Spinal cord (tissue), 10 donors: ENCODE data around the gene HYAL3. TPM values are rescaled to one million over a fixed set of nuclear protein-coding genes. Genes with fewer than 3 reads are reported as not detected.
A peak's percentile ranks its signal among the peaks of the same experiment; 100 is the strongest.

Source experiments
- DNase-seq, 6 donors: peaks; one replicate each; pipeline versions ENCODE4 v3.0.0 to v3.0.0-alpha.2; 2013 to 2015; ENCODE audit warnings: low spot score in 6 of 6, low read depth in 4 of 6
- H3K27ac ChIP-seq: one replicate; pipeline ENCODE4 v1.5.1; 2013; ENCODE audit warnings: low read depth, low read length, control low read depth
- H3K27me3 ChIP-seq: one replicate; pipeline ENCODE4 v1.6.1; 2013; ENCODE audit warnings: low read length; ENCODE audit not compliant: control insufficient read depth, insufficient read depth
- H3K36me3 ChIP-seq: one replicate; pipeline ENCODE4 v1.6.1; 2013; ENCODE audit warnings: low read length; ENCODE audit not compliant: control insufficient read depth, insufficient read depth
- H3K4me1 ChIP-seq: one replicate; pipeline ENCODE4 v1.6.1; 2013; ENCODE audit warnings: low read length; ENCODE audit not compliant: control insufficient read depth, insufficient read depth
- H3K4me3 ChIP-seq: one replicate; pipeline ENCODE4 v1.5.1; 2013; ENCODE audit warnings: low read depth, low read length, control low read depth
- H3K9me3 ChIP-seq: one replicate; pipeline ENCODE4 v1.6.1; 2013; ENCODE audit warnings: low read length; ENCODE audit not compliant: control insufficient read depth, insufficient read depth
- WGBS: methylation state at CpG from one replicate; pipeline ENCODE4 v1.1.5; 2013; ENCODE audit warnings: missing lambda C conversion rate; ENCODE audit not compliant: insufficient coverage; 5-methylcytosine and 5-hydroxymethylcytosine counted together
- polyA plus RNA-seq, 2 donors: library from polyadenylated mRNA; unstranded; fragments of 120-200 nt; gene quantifications; one replicate each; pipeline ENCODE4 v1.2.1, GENCODE V29; 2013; ENCODE audit not compliant: insufficient read length in 2 of 2
- total RNA-seq, 2 donors: library from RNA; depleted of rRNA in 1 of 2; stranded (reverse); fragments of 120-200 nt in 1 of 2; fragments of >200 nt in 1 of 2; gene quantifications; one replicate each; pipeline versions ENCODE4 v1.2.3 to v1.2.4, GENCODE V29; 2013 to 2014
- donor health status: healthy.

HYAL3 gene
- total and polyA plus RNA-seq, 4 donors = 4.2 to 14.2 (median 11.9) TPM

DNA sequence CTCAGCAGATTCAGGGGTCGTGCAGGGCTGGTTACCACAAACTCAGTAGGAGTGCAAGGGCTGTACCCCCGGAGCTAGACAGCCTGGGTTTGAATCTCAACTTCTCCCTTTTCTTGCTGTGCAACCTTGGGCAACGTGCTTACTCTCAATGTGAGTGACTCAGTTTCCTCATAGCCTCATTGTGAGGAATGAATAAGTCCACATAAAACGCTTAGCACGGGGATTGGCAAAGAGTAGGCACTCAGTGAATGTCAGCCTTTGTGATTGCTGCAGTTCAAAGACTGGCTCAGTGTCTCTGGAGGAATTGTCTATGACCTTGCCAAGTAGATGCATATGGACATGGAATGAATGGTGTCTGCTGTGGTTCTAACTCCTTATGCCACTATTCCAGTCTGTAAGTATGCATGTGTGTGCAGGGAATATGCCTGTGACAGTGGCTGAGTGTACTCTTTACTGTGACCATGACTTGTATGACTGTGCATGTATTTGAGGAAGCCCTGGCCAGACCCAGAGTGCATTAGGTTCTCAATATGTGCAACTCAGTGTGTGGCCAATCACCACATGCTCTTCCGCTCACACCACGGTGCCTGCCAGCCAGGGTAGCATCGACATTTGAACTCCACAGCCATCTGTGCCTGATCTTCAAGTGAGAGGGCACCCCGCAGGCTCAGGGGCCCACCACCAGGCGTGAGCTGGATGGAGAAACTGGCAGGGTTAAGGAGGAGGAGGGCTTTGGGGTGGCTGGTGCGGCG is 900 bp upstream of the HYAL3 start:
- Histone ChIP-seq H3K36me3 (peaks cover 37% of the 10 kb centered on the region), H3K9me3 (no peaks in the 10 kb centered on the region), H3K4me3 (peak overlapping the region; percentile 83), H3K27ac (peak overlapping the region; percentile 97), H3K4me1 (peaks cover 59% of the 10 kb centered on the region), H3K27me3 (no peaks in the 10 kb centered on the region)
- peak in 5 of 6 donors; percentile 27 to 85 (median 43) for DNase-seq
- 29% methylated on average over 11 of the region's 12 CpGs for WGBS

DNA sequence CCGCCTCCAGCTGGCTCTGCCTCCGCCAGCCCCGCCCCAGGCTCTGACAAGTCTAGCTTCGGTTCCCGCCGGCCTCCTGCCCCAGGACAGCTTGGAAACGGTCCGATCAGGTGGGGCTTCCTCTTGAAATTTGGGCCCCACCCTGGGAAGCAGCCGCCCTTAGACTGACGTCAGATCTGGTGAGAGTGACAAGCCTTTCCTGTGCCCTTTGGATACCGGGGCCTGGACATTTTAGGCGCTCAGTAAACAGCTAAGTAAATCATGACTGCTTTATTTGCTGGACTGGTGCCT is 378 bp upstream of the HYAL3 start:
- Histone ChIP-seq H3K27me3 (no peaks in the 10 kb centered on the region), H3K9me3 (no peaks in the 10 kb centered on the region), H3K4me3 (peak overlapping the region; percentile 83), H3K36me3 (peaks cover 42% of the 10 kb centered on the region), H3K27ac (peak overlapping the region; percentile 97), H3K4me1 (peaks cover 59% of the 10 kb centered on the region)
- no peak for DNase-seq
- WGBS = 0% methylated on average over 12 of the region's 12 CpGs

DNA sequence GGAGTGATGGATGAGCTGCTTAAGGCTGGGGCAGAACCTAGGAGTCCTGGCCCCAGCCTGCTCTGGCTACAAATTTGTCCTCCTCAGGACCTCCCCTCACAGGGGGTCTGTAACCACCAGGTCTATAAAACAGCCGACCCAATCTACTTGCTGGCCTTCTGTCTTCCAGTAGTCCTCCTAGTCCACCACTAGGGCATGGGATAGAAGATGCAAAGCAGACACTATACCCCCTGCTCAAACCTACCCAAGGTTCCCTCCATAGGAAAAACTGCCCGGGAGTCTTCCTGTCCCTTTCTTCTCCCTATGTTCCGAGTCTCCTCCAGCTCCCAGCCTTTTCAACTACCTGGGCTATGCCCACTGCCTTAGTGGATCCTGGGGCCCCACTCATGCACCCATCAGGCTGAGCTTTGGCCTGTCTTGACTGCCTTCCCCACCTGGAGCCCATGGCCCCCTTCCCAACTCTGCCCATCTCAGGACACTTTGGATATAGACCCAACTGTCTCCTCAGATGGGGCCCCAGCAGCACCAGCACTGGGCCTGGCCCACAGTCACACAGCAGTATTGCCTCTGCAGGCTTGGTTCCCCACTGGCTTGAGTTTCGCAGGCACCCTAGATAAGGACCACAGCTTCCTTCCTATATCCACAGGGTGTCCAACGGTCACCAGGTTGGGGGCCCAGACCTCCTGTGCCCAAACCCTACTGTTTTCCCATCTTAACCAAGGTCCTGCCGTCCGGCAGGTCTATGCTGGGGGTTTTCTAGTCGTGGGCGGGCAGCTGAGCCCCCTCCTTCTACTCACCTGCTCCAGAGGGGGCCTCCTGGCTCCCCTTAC is 1.1 kb downstream of the HYAL3 start:
- Histone ChIP-seq H3K27ac (peak overlapping the region; percentile 97), H3K4me3 (peak overlapping the region; percentile 83), H3K9me3 (no peaks in the 10 kb centered on the region), H3K27me3 (no peaks in the 10 kb centered on the region), H3K36me3 (peaks cover 42% of the 10 kb centered on the region), H3K4me1 (peaks cover 54% of the 10 kb centered on the region)
- no peak for DNase-seq
- WGBS = 46% methylated on average over 9 of the region's 9 CpGs

DNA sequence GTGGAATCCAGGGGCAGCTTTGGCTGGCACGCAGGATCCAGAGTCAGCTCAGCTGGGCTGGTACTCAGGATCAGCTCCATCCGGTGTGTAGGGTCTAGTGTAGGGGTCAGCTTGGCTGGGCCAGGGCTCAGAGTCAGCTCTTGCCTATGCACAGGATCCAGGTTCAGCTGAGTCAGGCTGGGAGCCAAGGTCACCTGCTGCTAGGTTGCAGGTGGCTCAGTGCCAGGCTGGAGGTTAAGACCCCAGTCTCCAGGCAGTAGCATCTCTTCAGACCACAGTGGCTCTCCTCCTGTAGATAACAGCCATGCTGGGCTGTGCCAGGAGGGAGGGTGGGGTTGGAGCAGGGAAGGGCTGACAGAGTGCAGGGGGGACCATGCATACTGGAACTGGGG is 1.8 kb downstream of the HYAL3 start:
- peaks cover 38% of the 10 kb centered on the region for H3K36me3 ChIP-seq
- no peaks in the 10 kb centered on the region for H3K27me3 ChIP-seq
- no peak for DNase-seq
- peaks cover 54% of the 10 kb centered on the region for H3K4me1 ChIP-seq
- no peak overlapping the region for H3K27ac ChIP-seq
- 96% methylated on average over 2 of the region's 2 CpGs for WGBS
- H3K9me3 ChIP-seq = no peaks in the 10 kb centered on the region
- no peak overlapping the region for H3K4me3 ChIP-seq

DNA sequence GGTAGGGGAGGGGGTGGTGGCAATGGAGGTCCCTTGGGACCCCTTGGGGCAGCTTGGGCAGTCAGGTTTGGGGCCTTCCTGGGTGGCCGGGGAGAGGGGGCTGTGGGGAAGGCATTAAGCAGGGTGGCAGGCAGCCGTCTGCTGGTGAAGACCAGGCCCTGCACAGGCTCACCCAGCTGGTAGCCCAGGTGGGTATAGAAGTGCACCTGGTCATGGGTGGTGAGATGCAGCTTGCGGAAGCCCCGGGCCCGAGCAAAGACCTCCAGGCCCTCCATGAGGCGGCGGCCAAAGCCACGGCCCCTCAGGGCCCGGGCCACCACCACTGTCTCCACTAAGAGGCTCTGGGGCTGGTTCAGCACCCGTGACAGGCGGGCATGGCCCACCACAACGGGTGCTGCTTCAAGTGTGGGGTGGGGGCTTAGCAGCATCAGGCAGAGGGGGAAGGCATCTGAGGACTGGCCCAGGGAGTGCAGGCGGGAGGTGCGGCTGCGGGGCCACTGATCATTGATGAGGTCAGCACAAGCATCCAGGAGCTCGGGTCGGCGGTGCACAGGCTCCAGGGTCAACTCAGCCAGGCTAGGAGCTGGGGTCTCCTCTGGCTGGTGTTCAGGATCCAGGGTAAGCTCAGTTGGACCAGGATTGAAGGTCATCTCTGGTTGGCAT is 2.4 kb downstream of the HYAL3 start:
- Histone ChIP-seq H3K4me3 (no peak overlapping the region), H3K36me3 (peaks cover 32% of the 10 kb centered on the region), H3K9me3 (no peaks in the 10 kb centered on the region), H3K27ac (no peak overlapping the region), H3K27me3 (no peaks in the 10 kb centered on the region), H3K4me1 (peaks cover 51% of the 10 kb centered on the region)
- DNase-seq = no peak
- WGBS = 97% methylated on average over 18 of the region's 18 CpGs

DNA sequence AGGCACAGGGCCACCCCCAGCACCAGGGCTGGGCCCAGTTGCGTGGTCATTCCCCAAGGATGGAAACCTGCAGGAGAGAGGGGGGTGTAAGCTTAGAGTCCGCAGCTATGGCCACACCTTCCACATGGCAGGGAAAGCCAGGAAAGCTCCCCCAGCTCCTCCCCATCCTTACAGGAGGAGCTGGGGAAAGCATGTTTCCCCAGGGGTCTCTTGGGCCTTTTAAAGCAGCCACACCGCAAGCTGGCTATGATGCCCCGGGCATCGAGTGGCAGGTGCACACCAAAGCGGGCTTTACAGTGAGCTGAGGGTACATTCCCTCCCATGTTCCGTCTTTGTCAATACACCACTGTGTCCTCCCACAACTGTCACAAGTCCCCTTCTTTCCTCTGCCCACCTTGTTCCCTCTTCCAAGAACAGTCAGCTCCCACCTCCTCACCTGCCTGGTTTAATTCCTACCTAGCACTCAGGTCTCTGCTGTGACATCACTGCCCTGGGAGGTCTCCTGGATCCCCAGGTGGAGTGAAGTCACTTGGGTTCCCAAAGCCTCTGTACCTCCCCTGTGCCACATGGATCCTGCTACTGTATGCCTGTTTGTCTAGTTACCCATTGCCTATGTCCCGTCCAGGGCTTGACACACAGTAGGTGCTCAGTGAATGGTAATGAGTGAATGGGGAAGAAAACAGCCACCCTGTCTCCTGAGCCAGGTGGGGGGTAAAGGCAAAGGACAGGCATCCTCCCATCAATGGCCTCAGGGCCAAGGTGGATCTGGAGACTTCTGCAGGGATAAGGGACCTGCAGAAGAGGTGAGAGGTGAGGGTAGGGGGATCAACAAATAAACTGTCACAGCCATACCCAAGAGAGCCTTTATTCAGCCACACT is 3.4 kb downstream of the HYAL3 start:
- 86% methylated on average over 5 of the region's 8 CpGs for WGBS

DNA sequence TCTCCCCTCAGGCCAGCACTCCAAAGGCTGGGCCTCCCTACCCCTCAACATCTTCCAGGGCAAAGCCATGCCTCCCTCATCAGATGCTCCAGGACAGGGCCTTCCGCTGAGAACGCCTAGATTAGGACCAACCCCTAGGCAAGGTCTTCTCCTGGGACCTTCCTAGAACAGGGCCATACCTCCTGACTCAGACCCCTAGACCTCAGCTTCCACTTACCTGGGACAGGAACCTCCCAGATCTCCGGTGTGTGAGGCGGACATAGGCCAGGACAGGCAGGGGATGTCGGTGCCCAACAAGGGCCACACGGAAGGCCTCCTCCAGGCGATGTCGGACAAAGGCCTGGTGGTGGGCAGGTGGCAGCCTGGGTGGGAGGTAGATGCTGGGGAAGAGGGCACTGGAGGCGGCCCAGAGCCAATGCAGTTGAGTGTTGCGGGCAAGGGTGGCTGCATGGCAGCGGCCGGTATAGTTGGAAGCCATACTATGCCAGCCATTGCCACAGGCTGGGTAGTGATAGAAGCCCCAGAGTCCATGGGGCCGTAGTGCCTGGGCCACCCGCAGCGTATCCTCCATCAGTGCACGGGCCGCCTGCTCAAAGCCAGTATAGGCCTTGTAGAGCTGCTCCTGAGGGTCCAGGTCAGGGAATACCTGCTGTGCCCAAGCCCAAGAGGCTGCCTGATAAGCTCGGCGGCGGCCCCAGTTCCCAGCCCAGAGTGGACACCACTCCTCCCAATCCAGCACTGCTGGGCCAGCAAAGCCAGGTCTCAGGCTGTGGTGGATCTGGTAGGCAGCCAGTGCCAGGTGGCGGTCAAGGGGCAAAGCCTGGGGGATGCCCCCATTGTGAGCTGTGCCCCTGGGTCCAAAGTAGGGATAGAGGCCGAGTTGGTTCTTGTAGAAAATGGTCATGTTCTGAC is 4.5 kb downstream of the HYAL3 start:
- no peak for DNase-seq
- Histone ChIP-seq H3K27me3 (no peaks in the 10 kb centered on the region), H3K4me1 (peaks cover 51% of the 10 kb centered on the region), H3K36me3 (peaks cover 36% of the 10 kb centered on the region), H3K9me3 (no peaks in the 10 kb centered on the region), H3K27ac (no peak overlapping the region), H3K4me3 (no peak overlapping the region)
- 89% methylated on average over 22 of the region's 22 CpGs for WGBS

More for the DNA sequence above, 3.4 kb downstream of the HYAL3 start:
- H3K27ac ChIP-seq = no peak overlapping the region
- DNase-seq = no peak
- H3K36me3 ChIP-seq = peaks cover 30% of the 10 kb centered on the region
- H3K27me3 ChIP-seq = no peaks in the 10 kb centered on the region
- no peaks in the 10 kb centered on the region for H3K9me3 ChIP-seq
- H3K4me1 ChIP-seq = peaks cover 56% of the 10 kb centered on the region
- no peak overlapping the region for H3K4me3 ChIP-seq

DNA sequence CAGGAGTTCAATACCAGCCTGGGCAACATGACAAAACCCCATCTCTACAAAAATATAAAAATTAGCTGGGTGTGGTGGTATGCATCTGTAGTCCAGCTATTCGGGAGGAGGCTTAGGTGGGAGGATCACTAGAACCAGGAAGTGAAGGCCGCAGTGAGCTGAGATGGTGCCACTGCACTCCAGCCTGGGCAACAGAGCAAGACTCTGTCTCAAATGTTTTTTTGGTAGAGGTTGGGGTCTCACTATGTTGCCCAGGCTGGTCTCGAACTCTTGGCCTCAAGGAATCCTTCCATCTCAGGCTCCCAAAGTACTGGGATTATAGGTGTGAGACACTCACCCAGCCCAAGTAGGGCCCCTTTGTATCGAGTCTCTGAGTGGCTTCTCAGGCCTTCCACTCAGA is 5.1 kb downstream of the HYAL3 start:
- no peak overlapping the region for H3K27ac ChIP-seq
- H3K27me3 ChIP-seq = no peaks in the 10 kb centered on the region
- H3K36me3 ChIP-seq = peaks cover 43% of the 10 kb centered on the region
- H3K4me3 ChIP-seq = no peak overlapping the region
- peaks cover 48% of the 10 kb centered on the region for H3K4me1 ChIP-seq
- no peaks in the 10 kb centered on the region for H3K9me3 ChIP-seq
- WGBS = 95% methylated on average over 3 of the region's 4 CpGs
- DNase-seq = no peak
